Mucosa of descending colon (tissue), 3 donors: ENCODE results near the gene TTLL6. TPM values are rescaled to one million over a fixed set of nuclear protein-coding genes. Genes with fewer than 3 reads are reported as not detected.
"Not testable (repeated sequence)": the region's sequence is repeated elsewhere in the genome, so short reads cannot be mapped to it uniquely, and the experiment has no call there.

Source experiments
- ATAC-seq: fragments of 200-7000 bp; cut with Tn5 transposase; one replicate; pipeline ENCODE4 v1.9.1; 2020; ENCODE audit warnings: mild to moderate bottlenecking, moderate library complexity
- DNase-seq, 3 donors: peaks; one replicate each; pipeline ENCODE4 v3.0.0-alpha.2; 2020
- H3K36me3 ChIP-seq: fragments of 200-600 bp; one replicate; pipeline ENCODE4 v1.8.0; 2021; ENCODE audit warnings: low read depth, mild to moderate bottlenecking
- H3K4me1 ChIP-seq: fragments of 200-600 bp; one replicate; pipeline ENCODE4 v1.8.0; 2021; ENCODE audit warnings: low read depth, mild to moderate bottlenecking
- H3K4me3 ChIP-seq: fragments of 200-600 bp; one replicate; pipeline ENCODE4 v1.8.0; 2021; ENCODE audit warnings: mild to moderate bottlenecking
- H3K9me3 ChIP-seq: fragments of 200-600 bp; one replicate; pipeline ENCODE4 v1.8.0; 2021; ENCODE audit warnings: mild to moderate bottlenecking
- CTCF ChIP-seq: fragments of 200-600 bp; IDR thresholded peaks from one replicate; pipeline ENCODE4 v1.8.0; 2022; ENCODE audit warnings: antibody characterized with exemption, mild to moderate bottlenecking
- intact Hi-C, 2 donors: fragments of 100-400 bp; cut with DNase I in 1 of 2; cut with micrococcal nuclease in 1 of 2; formaldehyde crosslinking; loops; one replicate each; pipeline versions ENCODE4 v1.11.0 to v1.11.1; 2022; cut with DNase I, micrococcal nuclease
- total RNA-seq, 3 donors: library from RNA; stranded (reverse); fragmentation: NEBNext Ultra II Directional in 2 of 3; extraction: Animal tissue kit (Norgen Biotek cat#: 25700) in 2 of 3; gene quantifications; one replicate each; pipeline versions ENCODE4 v1.2.1 to v1.2.4, GENCODE V29; 2021 to 2023
- donor health status: DM: no; HTN: no; CAD: no; lungs with moderate emphysema.
- donor health status: DM: no; HTN: no; CAD: no.
- donor health status: DM: no; HTN: yes; CAD: no.

TTLL6 gene
- total RNA-seq, 3 donors from 2014 or later: 10.7 to 25.1 (median 12.2) TPM

GRCh38 chr17:48799069-48799723, 17.8 kb downstream of the TTLL6 start:
- no peaks in the 10 kb centered on the region for H3K9me3 ChIP-seq
- H3K36me3 ChIP-seq: no peaks in the 10 kb centered on the region
- intact Hi-C loops: no loop called here
- peaks cover 47% of the 10 kb centered on the region for H3K4me1 ChIP-seq
- TF ChIP-seq CTCF: no peak
- ATAC-seq (peak; percentile 54), DNase-seq (no peak)
- no peak overlapping the region for H3K4me3 ChIP-seq

- intact Hi-C loops, DNase-seq, ATAC-seq, H3K4me3 ChIP-seq, H3K36me3 ChIP-seq, H3K9me3 ChIP-seq: not testable (repeated sequence)
- H3K4me1 ChIP-seq: peaks cover 45% of the 10 kb centered on the region
These were observed 20.9 kb downstream of the TTLL6 start for GRCh38 chr17:48796163-48796522.

- H3K4me1 ChIP-seq: peaks cover 46% of the 10 kb centered on the region
- no peaks in the 10 kb centered on the region for H3K36me3 ChIP-seq
- no peak for TF ChIP-seq CTCF
- DNase-seq (peak in 1 of 3 donors; percentile 77), ATAC-seq (peak; percentile 73)
- H3K9me3 ChIP-seq: no peaks in the 10 kb centered on the region
- intact Hi-C loops: no loop called here
- H3K4me3 ChIP-seq: no peak overlapping the region
These were observed 21.4 kb downstream of the TTLL6 start for GRCh38 chr17:48795444-48796162.

- Histone ChIP-seq H3K9me3 (no peaks in the 10 kb centered on the region), H3K4me1 (peaks cover 30% of the 10 kb centered on the region), H3K4me3 (no peak overlapping the region), H3K36me3 (no peaks in the 10 kb centered on the region)
- TF ChIP-seq CTCF: no peak
- intact Hi-C loops: loop anchor here (5.0 kb wide), 3 partner anchors 65 to 115 kb away; partner anchors contain the start of genes HOXB13 (in 1 of the 2), PRAC1 (in 1 of the 2) and PRAC2 (in 1 of the 2)
- DNase-seq (no peak), ATAC-seq (no peak)
These were observed 24.8 kb downstream of the TTLL6 start for GRCh38 chr17:48792033-48792798.

- Histone ChIP-seq H3K4me3 (no peak overlapping the region), H3K36me3 (no peaks in the 10 kb centered on the region), H3K4me1 (peaks cover 25% of the 10 kb centered on the region), H3K9me3 (no peaks in the 10 kb centered on the region)
- ATAC-seq (peak; percentile 85), DNase-seq (peak; percentile 72 to 99 (median 82))
- peak; percentile 60 for TF ChIP-seq CTCF
- intact Hi-C loops: loop anchor here (5.0 kb wide), 3 partner anchors 64 to 114 kb away; partner anchors contain the start of genes HOXB13 (in 1 of the 2), PRAC1 (in 1 of the 2) and PRAC2 (in 1 of the 2)
These were observed 25.6 kb downstream of the TTLL6 start for GRCh38 chr17:48791128-48792032.
